Ovary (tissue), 1 donor: ENCODE results near the gene RASIP1.

ENCODE experiments used
- EP300 ChIP-seq: sonication (generic); formaldehyde crosslinking; IDR thresholded peaks from one replicate; pipeline ENCODE4 v1.6.1; 2017; ENCODE audit warnings: antibody characterized with exemption
- POLR2A ChIP-seq: fragments of 450-650 bp; IDR thresholded peaks from one replicate; pipeline ENCODE4 v1.6.1; 2017; ENCODE audit warnings: antibody characterized with exemption, mild to moderate bottlenecking, moderate library complexity

DNA sequence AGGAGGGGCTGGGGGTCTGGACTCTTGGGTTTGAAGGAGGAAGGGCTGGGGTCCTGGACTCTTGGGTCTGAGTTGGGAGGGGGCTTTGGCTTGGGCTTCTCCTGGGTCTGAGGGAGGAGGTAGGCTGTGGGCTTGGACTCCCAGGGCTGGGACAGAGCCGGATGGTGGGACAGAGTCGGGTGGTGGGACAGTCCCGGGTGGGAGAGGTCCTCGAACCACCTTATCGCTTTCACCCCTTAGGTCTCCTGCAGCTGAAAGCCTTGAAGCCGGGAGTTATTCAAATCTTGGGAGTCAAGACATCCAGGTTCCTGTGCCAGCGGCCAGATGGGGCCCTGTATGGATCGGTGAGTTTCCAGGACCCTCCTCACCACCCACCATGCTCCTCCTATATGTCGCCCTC is 16.3 kb upstream of the RASIP1 start:
- TF ChIP-seq POLR2A: no peak
- no peak for TF ChIP-seq EP300
